ENCODE results near the gene PRELID1. TPM values are rescaled to one million over a fixed set of nuclear protein-coding genes. Genes with fewer than 3 reads are reported as not detected.

Gene PRELID1
- total RNA-seq, 1 experiment from 2014 or later: 275 TPM

DNA sequence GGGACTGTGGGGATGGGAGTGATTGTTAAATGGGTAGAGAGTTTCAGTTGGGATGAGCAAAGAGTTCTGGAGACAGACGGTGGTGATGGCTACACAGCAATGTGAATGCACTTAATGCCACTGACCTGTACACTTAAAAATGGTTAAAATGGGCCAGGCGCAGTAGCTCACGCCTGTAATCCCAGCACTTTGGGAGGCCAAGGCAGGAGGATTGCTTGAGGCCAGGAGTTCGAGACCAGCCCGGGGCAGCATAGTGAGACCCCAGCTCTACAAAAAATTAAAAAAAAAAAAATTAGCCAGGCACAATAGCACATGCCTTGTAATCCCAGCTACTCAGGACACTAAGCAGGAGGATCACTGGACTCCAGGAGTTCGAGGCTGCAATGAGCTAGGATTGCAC is 40.2 kb downstream of the PRELID1 start:
- intact Hi-C loops (cut with micrococcal nuclease; ENCODE audit: unreplicated experiment): no loop called here
- Histone ChIP-seq H3K9me3 (ENCODE audit: control insufficient read depth, insufficient read depth, low read depth, low read length) (no peaks in the 10 kb centered on the region), H3K36me3 (ENCODE audit: control insufficient read depth, insufficient read depth, low read length) (peaks cover 9% of the 10 kb centered on the region), H3K27me3 (ENCODE audit: control insufficient read depth, insufficient read depth, low read length) (no peaks in the 10 kb centered on the region), H3K4me1 (ENCODE audit: control insufficient read depth, insufficient read depth, low read length) (peaks cover 5% of the 10 kb centered on the region; the same call in 1 of the 2 replicates), H3K4me3 (ENCODE audit: low read depth in 2 of 2, low read length in 2 of 2) (no peak overlapping the region), H3K27ac (ENCODE audit: low read length) (no peak overlapping the region)
- ATAC-seq (no peak), DNase-seq (ENCODE audit: low read depth, low spot score) (no peak)
- no TSS peak for BruUV-seq (replicated peaks)
- in situ Hi-C loops (cut with HindIII; ENCODE audit: low pct_unique_long_range_greater_than_20kb, low sequenced_read_pairs): no loop called here
- CTCF ChIA-PET: no interaction called here
- POLR2A ChIA-PET: no interaction called here
- TF ChIP-seq REST (IDR thresholded peaks at IDR 0.05; ENCODE audit: insufficient read depth in 1 of 2, low read depth in 2 of 2, low read length in 1 of 2) (no peak), POLR2AphosphoS5 (IDR thresholded peaks at IDR 0.05; ENCODE audit: low read depth, low read length) (no peak), TCF7L2 (IDR thresholded peaks at IDR 0.05; ENCODE audit: low read depth, low read length) (no peak), SIN3A (IDR thresholded peaks at IDR 0.05; ENCODE audit: borderline replicate concordance, insufficient read depth, low read depth, low read length) (no peak)
- TF ChIP-seq, protein P1, sequence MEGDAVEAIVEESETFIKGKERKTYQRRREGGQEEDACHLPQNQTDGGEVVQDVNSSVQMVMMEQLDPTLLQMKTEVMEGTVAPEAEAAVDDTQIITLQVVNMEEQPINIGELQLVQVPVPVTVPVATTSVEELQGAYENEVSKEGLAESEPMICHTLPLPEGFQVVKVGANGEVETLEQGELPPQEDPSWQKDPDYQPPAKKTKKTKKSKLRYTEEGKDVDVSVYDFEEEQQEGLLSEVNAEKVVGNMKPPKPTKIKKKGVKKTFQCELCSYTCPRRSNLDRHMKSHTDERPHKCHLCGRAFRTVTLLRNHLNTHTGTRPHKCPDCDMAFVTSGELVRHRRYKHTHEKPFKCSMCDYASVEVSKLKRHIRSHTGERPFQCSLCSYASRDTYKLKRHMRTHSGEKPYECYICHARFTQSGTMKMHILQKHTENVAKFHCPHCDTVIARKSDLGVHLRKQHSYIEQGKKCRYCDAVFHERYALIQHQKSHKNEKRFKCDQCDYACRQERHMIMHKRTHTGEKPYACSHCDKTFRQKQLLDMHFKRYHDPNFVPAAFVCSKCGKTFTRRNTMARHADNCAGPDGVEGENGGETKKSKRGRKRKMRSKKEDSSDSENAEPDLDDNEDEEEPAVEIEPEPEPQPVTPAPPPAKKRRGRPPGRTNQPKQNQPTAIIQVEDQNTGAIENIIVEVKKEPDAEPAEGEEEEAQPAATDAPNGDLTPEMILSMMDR (IDR thresholded peaks at IDR 0.05): no peak

- Histone ChIP-seq H3K9me3 (ENCODE audit: control insufficient read depth, insufficient read depth, low read depth, low read length) (no peaks in the 10 kb centered on the region), H3K4me3 (ENCODE audit: low read depth in 2 of 2, low read length in 2 of 2) (no peak overlapping the region), H3K27ac (ENCODE audit: low read length) (no peak overlapping the region), H3K27me3 (ENCODE audit: control insufficient read depth, insufficient read depth, low read length) (no peaks in the 10 kb centered on the region), H3K36me3 (ENCODE audit: control insufficient read depth, insufficient read depth, low read length) (peaks cover 7% of the 10 kb centered on the region), H3K4me1 (ENCODE audit: control insufficient read depth, insufficient read depth, low read length) (peaks cover 15% of the 10 kb centered on the region)
- no peak for TF ChIP-seq SIN3A (IDR thresholded peaks at IDR 0.05; ENCODE audit: borderline replicate concordance, insufficient read depth, low read depth, low read length)
- ATAC-seq: no peak
- ChIA-PET CTCF (no interaction called here), POLR2A (no interaction called here)
- DNase-seq (ENCODE audit: low read depth, low spot score): no peak
- in situ Hi-C loops (cut with HindIII; ENCODE audit: low pct_unique_long_range_greater_than_20kb, low sequenced_read_pairs) (no loop called here), intact Hi-C loops (cut with micrococcal nuclease; ENCODE audit: unreplicated experiment) (no loop called here)
- no TSS peak for BruUV-seq (replicated peaks)
Observed at GRCh38 chr5:177344891-177345290, 41.3 kb downstream of the PRELID1 start.

GRCh38 chr5:177346820-177347219 is 43.2 kb downstream of the PRELID1 start:
- TF ChIP-seq SIN3A (IDR thresholded peaks at IDR 0.05; ENCODE audit: borderline replicate concordance, insufficient read depth, low read depth, low read length) (no peak), TCF7L2 (IDR thresholded peaks at IDR 0.05; ENCODE audit: low read depth, low read length) (no peak), POLR2AphosphoS5 (IDR thresholded peaks at IDR 0.05; ENCODE audit: low read depth, low read length) (no peak), REST (IDR thresholded peaks at IDR 0.05; ENCODE audit: insufficient read depth in 1 of 2, low read depth in 2 of 2, low read length in 1 of 2) (no peak)
- TF ChIP-seq, protein P1 (IDR thresholded peaks at IDR 0.05): no peak
- no peaks in the 10 kb centered on the region for H3K27me3 ChIP-seq (ENCODE audit: control insufficient read depth, insufficient read depth, low read length)
- no peaks in the 10 kb centered on the region for H3K9me3 ChIP-seq (ENCODE audit: control insufficient read depth, insufficient read depth, low read depth, low read length)
- H3K36me3 ChIP-seq (ENCODE audit: control insufficient read depth, insufficient read depth, low read length): peaks cover under 1% of the 10 kb centered on the region; the same call in 1 of the 2 replicates
- BruUV-seq (replicated peaks): no TSS peak
- no peak for ATAC-seq
- CTCF ChIA-PET: no interaction called here
- intact Hi-C loops (cut with micrococcal nuclease; ENCODE audit: unreplicated experiment): no loop called here
- in situ Hi-C loops (cut with HindIII; ENCODE audit: low pct_unique_long_range_greater_than_20kb, low sequenced_read_pairs): no loop called here
- no peak for DNase-seq (ENCODE audit: low read depth, low spot score)
- no peak overlapping the region for H3K27ac ChIP-seq (ENCODE audit: low read length)
- peaks cover 23% of the 10 kb centered on the region for H3K4me1 ChIP-seq (ENCODE audit: control insufficient read depth, insufficient read depth, low read length)
- H3K4me3 ChIP-seq (ENCODE audit: low read depth in 2 of 2, low read length in 2 of 2): no peak overlapping the region
- POLR2A ChIA-PET: interaction anchor here (0.6 kb wide), 3 partner anchors 67 to 343 kb away, joined by 4 to 6 read pairs (median 4); no protein-coding TSS in a partner anchor

Data from Panc1 (cell line).